GM19043 (cell line): ENCODE results near the gene CALML4.

ENCODE experiments used
- ATAC-seq: cut with Tn5 transposase; IDR thresholded peaks from one replicate; pipeline ENCODE4 v1.9.1; 2021; ENCODE audit warnings: low read depth; ENCODE audit not compliant: unreplicated experiment

The CALML4 gene

DNA sequence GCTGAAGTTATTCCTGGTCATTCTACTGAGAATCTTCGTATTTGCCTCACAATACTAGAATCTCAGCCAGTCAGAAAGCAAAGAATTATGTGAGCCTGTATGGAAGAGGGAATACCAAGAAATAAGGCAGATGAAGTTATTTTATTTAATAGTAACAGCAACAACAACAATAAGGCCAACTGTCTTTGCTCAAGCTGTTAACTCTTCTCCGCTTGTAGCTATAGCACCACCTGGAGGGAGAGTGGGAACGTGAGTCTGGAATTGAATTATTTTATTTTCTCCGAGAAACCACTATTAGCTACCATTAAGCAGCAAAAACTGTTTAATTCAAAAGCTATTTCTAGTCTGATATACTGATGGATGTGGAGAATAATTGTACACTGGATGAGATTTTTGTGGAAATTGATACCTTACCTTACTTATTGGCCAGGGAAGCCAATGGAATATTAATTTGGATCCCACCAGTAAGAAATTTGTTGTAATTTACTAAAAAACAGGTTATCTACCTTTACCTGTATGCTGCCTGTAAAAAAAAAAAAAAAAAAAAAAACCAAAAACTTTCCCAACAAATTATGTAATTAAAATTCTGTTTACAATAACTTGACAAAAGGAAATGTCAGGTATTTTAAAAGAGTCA is 50.1 kb downstream of the CALML4 start:
- ATAC-seq = no peak

DNA sequence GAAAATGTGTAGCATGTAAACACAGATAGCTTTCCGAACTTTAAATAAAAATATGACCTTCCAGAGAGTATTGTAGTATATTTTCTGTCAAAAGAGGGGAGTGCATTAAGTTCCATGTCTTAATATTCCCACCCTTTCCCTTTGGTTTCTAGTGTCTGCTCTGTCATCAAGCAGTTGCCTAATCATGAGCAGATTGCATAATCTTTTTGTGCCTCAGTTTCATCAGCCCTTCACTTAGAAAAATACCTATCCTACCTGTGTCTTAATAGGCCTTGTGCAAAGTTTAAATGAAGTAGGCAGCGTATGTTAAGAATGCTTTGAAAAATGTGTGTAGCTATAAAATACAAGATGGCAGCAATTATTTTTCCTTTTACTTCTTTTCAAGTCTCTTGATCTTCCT is 52.8 kb downstream of the CALML4 start:
- no peak for ATAC-seq

DNA sequence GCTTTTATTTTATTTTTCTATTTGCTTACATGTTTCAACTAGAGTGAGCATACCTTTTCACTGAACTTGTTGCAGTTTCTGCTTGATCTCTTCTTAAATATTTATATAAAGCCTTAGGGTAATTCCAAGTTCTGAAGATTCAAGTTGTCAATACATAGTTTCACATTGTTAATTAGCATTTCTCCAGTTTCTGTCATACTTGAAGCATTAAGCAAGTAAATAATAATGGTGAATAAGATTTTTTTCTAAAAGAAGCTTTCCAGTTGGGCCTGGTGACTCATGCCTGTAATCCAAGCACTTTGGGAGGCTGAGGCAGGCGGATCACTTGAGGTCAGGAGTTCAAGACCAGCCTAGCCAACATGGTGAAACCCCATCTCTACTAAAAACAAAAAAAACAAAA is 53.9 kb downstream of the CALML4 start:
- no peak for ATAC-seq

DNA sequence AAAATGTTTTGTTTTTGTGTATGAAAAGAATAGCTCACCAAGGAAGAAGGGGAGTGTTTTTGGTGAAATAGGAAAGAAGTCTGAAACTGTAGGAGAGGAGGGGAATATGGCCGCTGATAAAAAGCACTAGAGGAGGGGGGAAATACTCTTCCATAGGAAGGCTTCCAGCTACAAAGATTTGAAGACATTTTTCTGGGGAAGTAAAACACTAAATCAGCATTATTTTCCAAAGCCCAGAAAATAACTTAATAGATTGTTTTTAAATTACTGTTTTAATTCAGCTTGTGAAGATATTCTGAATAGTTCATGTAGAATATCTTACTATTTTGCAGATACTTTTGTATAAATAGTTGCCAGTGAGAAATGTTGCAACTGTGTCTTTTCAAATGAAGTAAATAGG is 54.9 kb downstream of the CALML4 start:
- ATAC-seq = no peak

DNA sequence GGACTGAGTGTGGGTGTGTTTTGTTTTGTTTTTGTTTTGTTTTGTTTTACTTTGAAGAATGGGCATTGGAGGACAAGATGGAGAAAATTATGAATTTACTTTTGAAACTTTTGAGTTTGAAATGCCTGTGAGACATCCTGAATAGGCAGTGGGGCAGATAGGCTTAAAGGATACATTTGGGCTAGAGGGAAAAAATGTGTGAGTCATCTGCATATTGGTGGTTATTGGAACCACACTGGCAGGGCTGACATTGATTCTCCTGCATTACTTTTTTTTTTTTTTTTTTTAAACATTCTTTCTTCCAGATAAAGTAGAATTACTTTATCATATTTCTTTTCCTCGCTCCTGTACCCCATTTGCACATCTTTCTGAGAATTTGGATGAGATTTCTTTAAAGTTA is 56.1 kb downstream of the CALML4 start:
- no peak for ATAC-seq

DNA sequence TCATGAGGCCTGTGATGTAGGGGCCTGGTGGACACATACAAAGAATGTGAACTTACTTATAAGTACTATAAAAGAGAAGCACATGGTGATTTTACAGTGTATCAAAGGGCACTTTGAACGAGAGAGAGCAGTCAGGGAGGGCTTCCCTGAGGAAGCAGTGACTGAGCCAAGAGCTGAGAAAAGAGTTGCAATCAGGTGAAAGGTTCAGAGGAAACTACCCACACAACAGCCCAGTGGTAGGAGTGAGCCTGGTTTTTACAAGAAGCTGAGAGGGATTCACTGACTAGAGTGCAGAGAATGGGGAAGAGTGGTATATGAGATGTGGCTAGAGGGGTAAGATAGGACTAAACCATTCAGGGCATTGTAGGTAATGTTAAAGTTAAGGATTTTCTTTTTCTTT is 57.1 kb downstream of the CALML4 start:
- ATAC-seq = no peak

DNA sequence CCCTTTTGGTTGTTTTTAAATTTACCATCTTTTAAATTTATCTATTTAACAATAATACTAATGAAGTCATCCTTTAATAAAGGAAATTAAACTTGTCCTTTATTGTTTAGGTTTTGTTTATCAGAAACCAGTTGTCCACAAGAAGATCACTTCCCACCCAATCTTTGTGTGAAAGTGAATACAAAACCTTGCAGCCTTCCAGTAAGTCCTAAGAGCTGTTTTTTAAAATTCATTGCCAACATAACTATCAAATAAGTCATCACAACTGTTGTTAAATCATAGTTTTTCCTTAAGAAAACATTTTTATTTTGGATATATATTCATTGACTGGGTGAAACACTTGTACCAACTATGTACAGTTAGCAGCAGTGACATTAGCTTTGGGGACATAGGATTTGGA is 59.4 kb downstream of the CALML4 start:
- no peak for ATAC-seq

DNA sequence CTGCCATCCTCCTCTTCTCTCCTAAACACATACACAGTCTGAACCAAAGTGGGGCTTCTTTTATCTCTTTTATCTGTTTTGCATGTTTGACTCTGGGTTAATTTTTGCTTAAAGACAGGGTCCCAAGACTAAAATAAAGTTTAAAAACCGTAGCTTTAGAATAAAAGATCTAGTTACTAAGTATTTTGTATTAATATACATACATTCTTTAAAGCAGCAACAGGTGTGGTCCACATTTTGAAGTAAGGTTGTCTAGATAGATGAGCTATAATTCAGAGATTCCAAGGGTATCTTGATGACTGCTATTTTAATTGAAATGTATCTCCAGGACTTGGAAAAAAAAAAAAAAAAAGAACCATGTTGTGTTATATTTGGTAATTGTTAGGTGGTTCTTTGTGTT is 61.3 kb downstream of the CALML4 start:
- no peak for ATAC-seq

DNA sequence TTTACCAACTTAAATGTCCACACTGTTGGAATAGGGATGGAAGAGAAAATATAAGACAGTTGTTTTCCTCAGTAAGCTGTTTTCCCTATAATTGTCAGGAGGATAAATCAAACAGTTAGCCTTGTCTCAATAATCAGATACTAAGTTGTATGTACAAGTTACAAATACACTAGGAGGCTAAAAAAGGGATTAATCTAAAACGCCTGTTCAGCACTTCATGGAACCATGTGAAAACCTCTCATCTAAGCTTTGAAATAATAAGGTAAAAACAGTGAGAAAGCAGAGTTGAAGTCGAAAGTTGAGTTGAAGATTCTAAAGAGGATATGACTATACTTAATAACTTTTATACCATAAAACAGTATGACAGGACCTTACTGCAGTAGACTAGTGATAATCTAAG is 62.0 kb downstream of the CALML4 start:
- ATAC-seq = no peak
